IMR-90 (cell line): ENCODE measurements around the gene MAT1A. TPM values are rescaled to one million over a fixed set of nuclear protein-coding genes. Genes with fewer than 3 reads are reported as not detected.

Experiments
- ATAC-seq: fragments of 200-7000 bp; cut with Tn5 transposase; 2 replicates; pipeline ENCODE4 v1.9.1; 2020; ENCODE audit warnings: low read depth, mild to moderate bottlenecking, moderate library complexity
- BruUV-seq: library from RNA; stranded (reverse); fragments of 400-500 nt; replicated peaks from 2 replicates; lab custom pipeline; 2021; lab: Mats Ljungman, UMichigan
- CTCF ChIA-PET: fragments of 300-600 bp; formaldehyde crosslinking; extraction: SDS; loops from one replicate; lab custom pipeline; 2021; ENCODE audit warnings: antibody characterized with exemption; lab: Yijun Ruan, JAX
- POLR2A ChIA-PET: fragments of 300-600 bp; sonication (Branson Sonifier 250); formaldehyde crosslinking; loops from one replicate; lab custom pipeline; 2022; ENCODE audit warnings: antibody characterized with exemption; ENCODE audit not compliant: unreplicated experiment; lab: Charles Lee
- DNase-seq: peaks from one replicate; pipeline ENCODE4 v3.0.0; 2013
- H2AFZ ChIP-seq: replicated peaks from 2 replicates; pipeline ENCODE3; 2013; ENCODE audit warnings: low read length, mild to moderate bottlenecking; ENCODE audit not compliant: poor library complexity
- H2AK5ac ChIP-seq: 2 replicates; pipeline ENCODE4 v1.6.1; 2013; ENCODE audit warnings: low read depth, low read length, inconsistent platforms
- H2AK9ac ChIP-seq: replicated peaks from 2 replicates; pipeline ENCODE3; 2013; ENCODE audit warnings: mild to moderate bottlenecking, low read depth, low read length, moderate library complexity; ENCODE audit not compliant: poor library complexity
- H2BK120ac ChIP-seq: 2 replicates; pipeline ENCODE4 v1.6.1; 2013; ENCODE audit warnings: low read depth, low read length, inconsistent platforms
- H2BK15ac ChIP-seq: 3 replicates; pipeline ENCODE4 v1.6.1; 2013; ENCODE audit warnings: low read depth, low read length, inconsistent platforms
- H2BK20ac ChIP-seq: 2 replicates; pipeline ENCODE4 v1.6.1; 2013; ENCODE audit warnings: low read depth, mild to moderate bottlenecking, inconsistent platforms, low read length, moderate library complexity
- H2BK5ac ChIP-seq: 2 replicates; pipeline ENCODE4 v1.6.1; 2013; ENCODE audit warnings: mild to moderate bottlenecking, low read depth, low read length, inconsistent platforms; ENCODE audit not compliant: poor library complexity, severe bottlenecking
- H3K14ac ChIP-seq: replicated peaks from 2 replicates; pipeline ENCODE4 v1.6.1; 2013; ENCODE audit warnings: low read depth, low read length, inconsistent platforms
- H3K18ac ChIP-seq: 2 replicates; pipeline ENCODE4 v1.6.1; 2013; ENCODE audit warnings: low read depth, low read length, control low read depth
- H3K23ac ChIP-seq: 2 replicates; pipeline ENCODE4 v1.6.1; 2013; ENCODE audit warnings: low read depth, low read length, inconsistent platforms
- H3K27ac ChIP-seq: 2 replicates; pipeline ENCODE4 v1.5.1; 2013; ENCODE audit warnings: mild to moderate bottlenecking, control low read depth, low read length; ENCODE audit not compliant: insufficient read depth
- H3K27me3 ChIP-seq: 2 replicates; pipeline ENCODE4 v1.6.1; 2013; ENCODE audit warnings: low read length; ENCODE audit not compliant: control insufficient read depth, insufficient read depth
- H3K36me3 ChIP-seq: 2 replicates; pipeline ENCODE4 v1.6.1; 2013; ENCODE audit warnings: low read length, mixed read lengths; ENCODE audit not compliant: control insufficient read depth, insufficient read depth
- H3K4ac ChIP-seq: 2 replicates; pipeline ENCODE4 v1.6.1; 2013; ENCODE audit warnings: low read depth, low read length, inconsistent platforms
- H3K4me1 ChIP-seq: 2 replicates; pipeline ENCODE4 v1.6.1; 2013; ENCODE audit warnings: low read length, mixed read lengths; ENCODE audit not compliant: control insufficient read depth, insufficient read depth
- H3K4me2 ChIP-seq: 2 replicates; pipeline ENCODE4 v1.6.1; 2013; ENCODE audit warnings: low read depth, mild to moderate bottlenecking, control low read depth, low read length, moderate library complexity
- H3K4me3 ChIP-seq: 2 replicates; pipeline ENCODE4 v1.5.1; 2013; ENCODE audit warnings: low read depth, mild to moderate bottlenecking, control low read depth, low read length, moderate library complexity; ENCODE audit not compliant: insufficient read depth
- H3K56ac ChIP-seq: 2 replicates; pipeline ENCODE4 v1.6.1; 2013; ENCODE audit warnings: low read length, inconsistent platforms; ENCODE audit not compliant: insufficient read depth; ENCODE audit errors: extremely low read depth
- H3K79me1 ChIP-seq, 2 experiments: 2 replicates each; pipeline ENCODE4 v1.6.1; 2013; ENCODE audit warnings: low read length in 2 of 2, inconsistent platforms in 1 of 2, low read depth in 1 of 2
- H3K9ac ChIP-seq: 2 replicates; pipeline ENCODE4 v1.6.1; 2013; ENCODE audit warnings: low read depth, low read length, control low read depth
- H3K9me1 ChIP-seq: 2 replicates; pipeline ENCODE4 v1.6.1; 2013; ENCODE audit warnings: low read length, inconsistent platforms; ENCODE audit not compliant: insufficient read depth
- H3K9me3 ChIP-seq: 2 replicates; pipeline ENCODE4 v1.6.1; 2013; ENCODE audit warnings: low read length; ENCODE audit not compliant: control insufficient read depth, insufficient read depth
- H4K20me1 ChIP-seq: 2 replicates; pipeline ENCODE4 v1.6.1; 2013; ENCODE audit warnings: low read length, inconsistent platforms; ENCODE audit not compliant: insufficient read depth
- H4K5ac ChIP-seq: 2 replicates; pipeline ENCODE4 v1.6.1; 2013; ENCODE audit warnings: mild to moderate bottlenecking, low read depth, low read length, control low read depth
- H4K8ac ChIP-seq, 2 experiments: 2 replicates each; pipeline ENCODE4 v1.6.1; 2013; ENCODE audit warnings: low read depth in 2 of 2, low read length in 2 of 2, control low read depth in 1 of 2, inconsistent platforms in 1 of 2
- H4K91ac ChIP-seq: 2 replicates; pipeline ENCODE4 v1.6.1; 2013; ENCODE audit warnings: low read depth, low read length, inconsistent platforms; ENCODE audit not compliant: insufficient read depth
- RAD21 ChIP-seq: IDR thresholded peaks from 2 replicates; pipeline ENCODE4 v1.6.1; 2012; ENCODE audit warnings: low read length, improper control_type of control experiment
- RFX5 ChIP-seq: IDR thresholded peaks from 2 replicates; pipeline ENCODE4 v1.8.0; 2012; ENCODE audit warnings: low read depth, mild to moderate bottlenecking, low read length, moderate library complexity
- SMC3 ChIP-seq: fragments of 150-350 bp; IDR thresholded peaks from 2 replicates; pipeline ENCODE4 v1.6.1; 2016; ENCODE audit warnings: low read depth, mild to moderate bottlenecking, antibody characterized with exemption, low read length, moderate library complexity
- WGBS, 2 experiments: methylation state at CpG; one replicate each; pipeline versions ENCODE4 v1.1.5 to v1.1.7; 2013; ENCODE audit warnings: missing lambda C conversion rate in 2 of 2; ENCODE audit not compliant: insufficient read length in 1 of 2; ENCODE audit errors: extremely low coverage in 2 of 2; 5-methylcytosine and 5-hydroxymethylcytosine counted together
- dilution Hi-C: fragments of 300-500 bp; cut with HindIII; formaldehyde crosslinking; loops from one replicate; pipeline ENCODE4 v1.14.3; 2018; ENCODE audit warnings: low sequenced_read_pairs; ENCODE audit not compliant: unreplicated experiment
- in situ Hi-C: fragments of 300-500 bp; cut with MboI; formaldehyde crosslinking; loops from 3 replicates; pipeline ENCODE4 v1.14.3; 2019; ENCODE audit warnings: low sequenced_read_pairs, inconsistent platforms, mixed read lengths
- intact Hi-C: fragments of 100-400 bp; cut with micrococcal nuclease; formaldehyde crosslinking; loops from 2 replicates; pipeline ENCODE4 v1.10.0; 2022
- polyA plus RNA-seq, 3 experiments: library from polyadenylated mRNA; depleted of rRNA; stranded (reverse); fragments of >200 nt; gene quantifications; 2 replicates each; pipeline ENCODE4 v1.2.3, GENCODE V29; 2012; ENCODE audit warnings: low replicate concordance in 1 of 3
- total RNA-seq: library from RNA; depleted of rRNA; stranded (reverse); fragments of >200 nt; gene quantifications from 2 replicates; pipeline ENCODE4 v1.2.3, GENCODE V29; 2012

The MAT1A gene
- total and polyA plus RNA-seq, 2 of the 4 experiments (the other 2 are of a cell fraction): not detected

GRCh38 chr10:80273523-80274170, 15.8 kb downstream of the MAT1A start:
- Histone ChIP-seq H2AFZ (no peak overlapping the region), H4K8ac (no peak overlapping the region), H4K5ac (no peak overlapping the region), H4K91ac (no peak overlapping the region), H3K9ac (no peak overlapping the region), H3K9me3 (no peaks in the 10 kb centered on the region), H3K4me2 (no peak overlapping the region), H2AK9ac (no peak overlapping the region), H3K18ac (no peak overlapping the region), H2BK120ac (no peak overlapping the region), H3K14ac (no peak overlapping the region), H3K9me1 (no peaks in the 10 kb centered on the region; the same call in 1 of the 2 replicates), H3K4me1 (no peaks in the 10 kb centered on the region; the same call in 1 of the 2 replicates), H3K4me3 (no peak overlapping the region), H2BK20ac (no peak overlapping the region), H2AK5ac (no peak overlapping the region), H3K79me1 (no peaks in the 10 kb centered on the region), H2BK5ac (no peak overlapping the region), H3K56ac (no peak overlapping the region), H3K23ac (no peak overlapping the region), H3K27ac (no peak overlapping the region), H2BK15ac (no peak overlapping the region), H4K20me1 (no peaks in the 10 kb centered on the region), H3K4ac (no peak overlapping the region), H3K36me3 (no peaks in the 10 kb centered on the region), H3K27me3 (peaks cover 23% of the 10 kb centered on the region)
- BruUV-seq: no TSS peak
- 91% methylated on average over 8 of the region's 14 CpGs; no CpG with 5 or more reads in 1 of the 2 experiments for WGBS, 2 experiments
- ChIA-PET CTCF (no interaction called here), POLR2A (no interaction called here)
- intact Hi-C loops (no loop called here), in situ Hi-C loops (loop anchor here (25.0 kb wide), 1 partner anchor 711 kb away; the partner anchor contains the start of gene SFTPA2), dilution Hi-C loops (no loop called here)
- no peak for TF ChIP-seq SMC3
- TF ChIP-seq RAD21: no peak
- TF ChIP-seq RFX5: no peak
- DNase-seq (no peak), ATAC-seq (no peak)
